GM12865 (cell line): ENCODE results near the gene SYPL2.
"Not testable (repeated sequence)": the region's sequence is repeated elsewhere in the genome, so short reads cannot be mapped to it uniquely, and the experiment has no call there.

Experiments used
- DNase-seq: peaks from one replicate; pipeline ENCODE4 v3.0.0; 2010; ENCODE audit warnings: low read depth
- H3K4me3 ChIP-seq: 2 replicates; pipeline ENCODE4 v1.5.1; 2011; ENCODE audit warnings: mild to moderate bottlenecking, low read depth, low read length, control low read depth
- TF ChIP-seq, protein P1 (sequence below): IDR thresholded peaks from 2 replicates; pipeline ENCODE4 v1.5.1; 2011; ENCODE audit warnings: low read length, control low read depth, low read depth, inconsistent platforms; ENCODE audit not compliant: insufficient read depth; ENCODE audit errors: missing control alignments

SYPL2 gene

GRCh38 chr1:109433322-109433721 lies 33.0 kb upstream of the SYPL2 start:
- TF ChIP-seq, protein P1, sequence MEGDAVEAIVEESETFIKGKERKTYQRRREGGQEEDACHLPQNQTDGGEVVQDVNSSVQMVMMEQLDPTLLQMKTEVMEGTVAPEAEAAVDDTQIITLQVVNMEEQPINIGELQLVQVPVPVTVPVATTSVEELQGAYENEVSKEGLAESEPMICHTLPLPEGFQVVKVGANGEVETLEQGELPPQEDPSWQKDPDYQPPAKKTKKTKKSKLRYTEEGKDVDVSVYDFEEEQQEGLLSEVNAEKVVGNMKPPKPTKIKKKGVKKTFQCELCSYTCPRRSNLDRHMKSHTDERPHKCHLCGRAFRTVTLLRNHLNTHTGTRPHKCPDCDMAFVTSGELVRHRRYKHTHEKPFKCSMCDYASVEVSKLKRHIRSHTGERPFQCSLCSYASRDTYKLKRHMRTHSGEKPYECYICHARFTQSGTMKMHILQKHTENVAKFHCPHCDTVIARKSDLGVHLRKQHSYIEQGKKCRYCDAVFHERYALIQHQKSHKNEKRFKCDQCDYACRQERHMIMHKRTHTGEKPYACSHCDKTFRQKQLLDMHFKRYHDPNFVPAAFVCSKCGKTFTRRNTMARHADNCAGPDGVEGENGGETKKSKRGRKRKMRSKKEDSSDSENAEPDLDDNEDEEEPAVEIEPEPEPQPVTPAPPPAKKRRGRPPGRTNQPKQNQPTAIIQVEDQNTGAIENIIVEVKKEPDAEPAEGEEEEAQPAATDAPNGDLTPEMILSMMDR = no peak
- no peak overlapping the region for H3K4me3 ChIP-seq
- DNase-seq = no peak

GRCh38 chr1:109434484-109434883 lies 31.9 kb upstream of the SYPL2 start:
- TF ChIP-seq, protein P1 = no peak
- no peak overlapping the region for H3K4me3 ChIP-seq
- DNase-seq = no peak

GRCh38 chr1:109438798-109439297 lies 27.5 kb upstream of the SYPL2 start:
- H3K4me3 ChIP-seq = no peak overlapping the region
- TF ChIP-seq, protein P1 = no peak
- DNase-seq = peak; percentile 47

DNA sequence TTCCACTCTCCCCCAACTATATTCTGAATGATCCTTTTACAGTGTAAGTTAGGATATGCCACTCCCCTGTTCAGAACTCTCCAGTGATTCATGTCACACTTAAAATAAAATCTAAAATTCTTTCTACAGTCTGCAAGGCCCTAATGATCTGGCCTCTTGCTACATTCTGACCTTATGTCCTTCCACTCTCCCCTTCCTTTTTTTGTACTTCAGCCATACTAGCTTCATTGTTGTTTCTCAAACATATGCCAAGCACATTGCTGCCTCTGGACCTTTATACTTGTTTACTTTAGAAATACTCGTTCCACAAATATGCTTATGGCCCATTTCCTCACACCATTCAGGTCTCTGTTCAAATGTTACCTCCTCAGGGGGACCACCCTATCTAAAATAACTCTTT lies 25.3 kb upstream of the SYPL2 start:
- DNase-seq = no peak
- TF ChIP-seq, protein P1 = no peak
- H3K4me3 ChIP-seq = no peak overlapping the region

DNA sequence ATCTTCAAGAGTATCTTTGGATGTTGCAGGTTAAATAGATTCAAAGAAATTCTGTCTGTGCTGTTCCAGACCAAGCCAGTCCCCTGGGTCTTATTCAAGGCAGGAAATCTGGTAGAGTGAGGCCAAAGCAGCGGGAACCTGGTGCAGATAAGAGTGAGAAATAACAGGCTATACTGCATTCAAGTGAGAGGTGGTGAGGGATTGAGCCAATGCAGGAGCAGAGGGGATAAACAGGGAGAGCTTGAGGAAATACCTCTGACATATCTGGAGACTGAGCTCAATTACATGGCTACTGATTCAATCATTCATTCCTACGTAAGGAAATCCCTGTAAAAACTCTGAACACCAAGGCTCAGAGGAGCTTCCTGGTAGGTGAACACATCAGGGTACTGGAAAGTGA lies 22.9 kb upstream of the SYPL2 start:
- no peak for DNase-seq
- TF ChIP-seq, protein P1 = no peak
- H3K4me3 ChIP-seq = no peak overlapping the region

GRCh38 chr1:109444346-109444745 lies 22.0 kb upstream of the SYPL2 start:
- no peak overlapping the region for H3K4me3 ChIP-seq
- no peak for DNase-seq
- TF ChIP-seq, protein P1 = no peak

GRCh38 chr1:109445949-109446695 lies 20.2 kb upstream of the SYPL2 start:
- not testable (repeated sequence) for H3K4me3 ChIP-seq, DNase-seq
